ENCODE measurements around the gene HK2. TPM values are rescaled to one million over a fixed set of nuclear protein-coding genes. Genes with fewer than 3 reads are reported as not detected.

HK2 gene
- total RNA-seq, 4 donors from 2014 or later, result 0.29 to 8.6 (median 1.2) TPM

- intact Hi-C loops (cut with DNase I; ENCODE audit: low total_unique reads), result no loop called here
- no peaks in the 10 kb centered on the region for H3K9me3 ChIP-seq
These were observed 2.9 kb downstream of the HK2 start for GRCh38 chr2:74836675-74837401.

GRCh38 chr2:74841641-74842040, 7.7 kb downstream of the HK2 start:
- H3K27ac ChIP-seq, result no peak overlapping the region
- no peak overlapping the region for H3K4me3 ChIP-seq
- H3K9me3 ChIP-seq, result no peaks in the 10 kb centered on the region
- TF ChIP-seq CTCF (IDR thresholded peaks at IDR 0.05), result no peak
- TF ChIP-seq POLR2A (IDR thresholded peaks at IDR 0.05), result no peak
- H3K36me3 ChIP-seq, result no peaks in the 10 kb centered on the region
- H3K4me1 ChIP-seq, result no peaks in the 10 kb centered on the region
- intact Hi-C loops (cut with DNase I; ENCODE audit: low total_unique reads), result no loop called here
- no peaks in the 10 kb centered on the region for H3K27me3 ChIP-seq
- DNase-seq, result no peak

More at GRCh38 chr2:74836675-74837401, 2.9 kb downstream of the HK2 start:
- no peaks in the 10 kb centered on the region for H3K4me1 ChIP-seq
- peaks cover 0 to 14% of the 10 kb centered on the region in 2 donors for H3K27me3 ChIP-seq
- no peak for DNase-seq
- no peak for TF ChIP-seq POLR2A (IDR thresholded peaks at IDR 0.05)
- no peak for TF ChIP-seq CTCF (IDR thresholded peaks at IDR 0.05)
- no peak overlapping the region for H3K27ac ChIP-seq
- H3K4me3 ChIP-seq, result peak overlapping the region in 1 of 2 donors; percentile 7
- H3K36me3 ChIP-seq, result no peaks in the 10 kb centered on the region

GRCh38 chr2:74843433-74843832, 9.5 kb downstream of the HK2 start:
- no peaks in the 10 kb centered on the region for H3K27me3 ChIP-seq
- H3K27ac ChIP-seq, result peak overlapping the region in 1 of 2 donors; percentile 52
- intact Hi-C loops (cut with DNase I; ENCODE audit: low total_unique reads), result no loop called here
- no peak overlapping the region for H3K4me3 ChIP-seq
- no peaks in the 10 kb centered on the region for H3K9me3 ChIP-seq
- TF ChIP-seq CTCF (IDR thresholded peaks at IDR 0.05) (no peak), POLR2A (IDR thresholded peaks at IDR 0.05) (no peak)
- H3K36me3 ChIP-seq, result no peaks in the 10 kb centered on the region
- DNase-seq, result no peak
- no peaks in the 10 kb centered on the region for H3K4me1 ChIP-seq

- no peaks in the 10 kb centered on the region for H3K27me3 ChIP-seq
- TF ChIP-seq POLR2A (IDR thresholded peaks at IDR 0.05), result no peak
- no peak for TF ChIP-seq CTCF (IDR thresholded peaks at IDR 0.05)
- no peak overlapping the region for H3K4me3 ChIP-seq
- H3K9me3 ChIP-seq, result no peaks in the 10 kb centered on the region
- H3K27ac ChIP-seq, result peak overlapping the region in 1 of 2 donors; percentile 52
- no peaks in the 10 kb centered on the region for H3K4me1 ChIP-seq
- no peaks in the 10 kb centered on the region for H3K36me3 ChIP-seq
- DNase-seq, result no peak
- intact Hi-C loops (cut with DNase I; ENCODE audit: low total_unique reads), result no loop called here
These were observed 10.0 kb downstream of the HK2 start for GRCh38 chr2:74843899-74844298.

GRCh38 chr2:74844752-74845151, 10.8 kb downstream of the HK2 start:
- Histone ChIP-seq H3K4me3 (no peak overlapping the region), H3K27me3 (no peaks in the 10 kb centered on the region), H3K36me3 (no peaks in the 10 kb centered on the region), H3K27ac (no peak overlapping the region), H3K4me1 (no peaks in the 10 kb centered on the region), H3K9me3 (no peaks in the 10 kb centered on the region)
- intact Hi-C loops (cut with DNase I; ENCODE audit: low total_unique reads), result no loop called here
- TF ChIP-seq CTCF (IDR thresholded peaks at IDR 0.05) (no peak), POLR2A (IDR thresholded peaks at IDR 0.05) (no peak)
- no peak for DNase-seq

All from uterus (tissue), 4 donors.